GM11168 (cell line): ENCODE measurements around the gene NOS1AP.

Source experiments
- in situ Hi-C: fragments of 300-500 bp; cut with MboI; formaldehyde crosslinking; loops from one replicate; pipeline ENCODE4 v1.12.0; 2022; ENCODE audit warnings: low sequenced_read_pairs; ENCODE audit not compliant: unreplicated experiment

Gene NOS1AP

DNA sequence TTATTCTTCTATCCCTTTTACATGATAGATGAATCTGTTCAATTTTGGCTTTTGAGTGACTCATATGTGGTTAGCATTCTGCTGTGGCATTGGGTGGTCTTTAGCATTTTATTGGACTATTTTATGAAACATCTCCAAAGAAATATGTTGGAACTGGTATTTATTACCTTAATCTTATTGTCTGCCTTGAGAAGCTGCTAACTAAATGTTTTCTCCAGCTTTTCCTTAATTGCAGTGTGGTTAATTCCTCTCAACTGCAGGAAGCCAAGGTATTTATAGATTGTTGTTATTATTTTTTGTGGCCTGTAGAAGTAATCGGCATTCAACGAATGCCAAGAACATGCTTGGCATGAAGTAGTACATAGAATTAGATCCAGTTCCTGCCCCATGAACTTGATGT, 64.1 kb downstream of the NOS1AP start:
- in situ Hi-C loops: no loop called here

DNA sequence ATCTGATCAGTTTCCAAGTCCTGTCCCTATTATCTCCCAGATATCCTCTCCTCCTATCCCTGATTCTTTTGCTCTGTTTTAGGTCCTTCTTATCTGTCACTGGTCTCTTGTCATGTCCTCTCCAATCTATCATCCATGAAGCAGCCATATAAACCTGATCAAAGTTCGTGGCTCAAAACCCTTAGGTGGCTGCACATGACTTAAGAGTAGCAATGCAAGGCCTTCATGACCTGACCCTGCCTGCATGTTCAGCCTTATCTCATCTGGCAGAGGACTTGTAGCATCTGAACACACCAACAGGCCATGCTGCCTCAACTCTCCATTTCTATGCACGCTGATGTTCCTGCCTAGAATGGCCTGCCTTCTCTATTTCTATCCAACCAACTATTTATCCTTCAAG, 65.2 kb downstream of the NOS1AP start:
- in situ Hi-C loops: no loop called here

- in situ Hi-C loops: no loop called here
These were observed 65.8 kb downstream of the NOS1AP start for GRCh38 chr1:162135271-162135775.

DNA sequence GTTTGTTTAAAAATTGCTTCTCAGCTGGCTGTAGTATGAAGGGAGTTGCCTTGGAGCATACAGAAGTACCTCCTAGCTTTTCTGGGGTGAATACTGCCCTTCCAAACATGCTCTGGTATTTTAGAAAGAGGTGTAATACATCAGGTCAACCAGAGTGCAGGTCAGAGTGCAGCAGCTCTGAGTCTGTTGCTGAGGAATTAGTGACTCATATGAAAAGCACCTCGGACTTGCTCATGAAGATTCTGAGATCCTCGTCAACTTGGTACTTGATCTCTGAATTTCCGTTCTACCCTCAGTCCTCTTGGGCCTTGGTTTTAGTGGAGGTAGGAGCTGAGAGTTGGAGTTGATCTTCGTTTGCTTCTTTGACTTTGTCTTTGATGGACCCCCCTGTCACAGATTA, 67.3 kb downstream of the NOS1AP start:
- in situ Hi-C loops: no loop called here

DNA sequence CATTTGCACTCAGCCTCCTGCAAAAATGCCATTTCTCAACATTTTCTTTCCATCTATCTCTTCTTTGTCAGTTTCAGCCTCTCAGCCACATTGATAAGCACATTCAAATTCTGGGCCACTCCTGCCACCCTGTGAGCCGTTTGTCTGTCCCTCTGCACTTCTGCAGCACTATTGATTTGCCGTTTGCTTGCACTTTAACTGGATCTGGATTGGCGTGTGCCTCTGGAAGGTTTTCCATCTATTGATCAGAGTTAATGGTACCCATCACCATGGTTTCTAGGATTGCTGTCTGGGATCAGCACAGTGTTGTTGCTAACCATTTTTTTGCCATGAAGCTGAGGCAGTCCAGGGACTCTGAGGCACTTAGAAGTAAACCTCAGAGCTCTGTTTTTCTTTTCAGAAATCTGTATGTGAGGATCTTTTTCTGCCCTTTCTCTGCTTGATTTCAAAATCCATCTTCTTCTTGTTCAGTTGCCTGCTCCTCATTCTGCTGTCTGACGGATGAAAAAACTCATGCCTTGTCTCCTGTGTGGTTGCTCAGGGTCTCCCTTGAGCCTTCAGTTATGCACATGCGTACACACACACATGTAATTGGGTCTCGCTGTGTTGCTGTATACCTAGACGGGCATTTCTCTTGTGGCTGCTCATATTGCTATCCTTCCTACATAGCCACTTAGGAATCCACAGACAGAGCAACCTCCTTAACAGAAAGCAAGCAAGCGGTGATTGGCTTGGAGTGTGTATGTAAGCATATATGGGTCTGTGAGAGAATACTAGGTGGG, 67.9 kb downstream of the NOS1AP start:
- in situ Hi-C loops: no loop called here

DNA sequence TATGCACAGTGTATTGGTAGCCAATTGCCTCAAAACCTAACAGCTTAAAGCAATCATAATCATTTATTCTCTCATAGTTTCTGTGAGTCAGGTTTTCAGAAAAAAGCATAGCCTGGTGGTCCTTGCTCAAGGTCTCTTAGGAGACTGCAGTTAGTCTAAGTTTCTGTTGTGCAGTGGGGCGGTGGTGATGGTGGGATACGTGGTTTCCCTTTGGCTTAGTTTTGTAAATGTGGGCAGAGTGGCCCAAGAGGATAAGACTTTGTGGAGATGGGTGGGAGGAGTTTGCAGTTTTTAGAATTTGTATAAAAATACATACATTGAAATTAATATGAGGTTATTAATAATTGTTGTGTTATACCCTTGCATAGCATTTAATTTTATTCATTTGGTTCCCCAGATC, 68.6 kb downstream of the NOS1AP start:
- in situ Hi-C loops: no loop called here

GRCh38 chr1:162138599-162139181, 69.2 kb downstream of the NOS1AP start:
- in situ Hi-C loops: no loop called here

DNA sequence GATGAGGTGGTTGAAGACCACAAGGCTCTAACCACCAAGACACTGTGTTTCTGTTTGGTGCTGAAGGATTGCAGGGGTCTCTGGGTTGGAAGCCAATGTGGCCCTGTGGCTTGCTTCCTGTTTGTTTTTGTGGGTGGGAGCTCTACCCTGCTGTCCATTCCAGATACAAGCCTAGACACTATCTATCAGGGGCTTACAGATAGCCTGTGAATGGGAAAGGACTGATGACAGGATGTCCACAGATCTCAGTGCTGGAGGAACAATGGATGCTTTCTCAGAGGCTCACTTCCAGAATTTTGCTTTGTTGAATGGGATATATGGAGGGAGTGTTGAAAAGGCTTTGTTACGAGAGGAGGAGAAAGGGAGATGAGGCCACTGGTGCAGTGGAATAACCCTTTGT, 69.7 kb downstream of the NOS1AP start:
- in situ Hi-C loops: no loop called here

GRCh38 chr1:162141281-162142054, 72.0 kb downstream of the NOS1AP start:
- in situ Hi-C loops: no loop called here

GRCh38 chr1:162142968-162143367, 73.5 kb downstream of the NOS1AP start:
- in situ Hi-C loops: no loop called here

DNA sequence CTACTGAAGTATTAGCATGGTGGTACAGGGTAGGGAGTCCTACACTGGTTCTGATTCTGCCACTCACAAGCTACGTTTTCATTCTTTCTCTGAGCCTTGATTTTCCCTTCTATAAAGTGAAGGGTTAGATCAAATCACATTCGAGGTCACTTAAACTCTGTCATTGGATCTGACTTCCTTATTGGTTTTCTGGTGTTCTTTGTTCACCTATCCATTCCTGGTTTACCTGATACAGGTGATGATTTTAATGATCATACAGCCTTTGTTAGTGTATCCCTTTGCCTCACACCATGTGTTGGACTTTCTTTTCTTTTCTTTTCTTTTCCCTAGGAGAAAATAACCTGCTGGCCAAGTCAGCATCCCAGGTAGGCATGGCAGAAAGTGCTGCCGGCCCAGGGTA, 74.8 kb downstream of the NOS1AP start:
- in situ Hi-C loops: no loop called here

- in situ Hi-C loops: no loop called here
These were observed 75.4 kb downstream of the NOS1AP start for GRCh38 chr1:162144853-162145252.

DNA sequence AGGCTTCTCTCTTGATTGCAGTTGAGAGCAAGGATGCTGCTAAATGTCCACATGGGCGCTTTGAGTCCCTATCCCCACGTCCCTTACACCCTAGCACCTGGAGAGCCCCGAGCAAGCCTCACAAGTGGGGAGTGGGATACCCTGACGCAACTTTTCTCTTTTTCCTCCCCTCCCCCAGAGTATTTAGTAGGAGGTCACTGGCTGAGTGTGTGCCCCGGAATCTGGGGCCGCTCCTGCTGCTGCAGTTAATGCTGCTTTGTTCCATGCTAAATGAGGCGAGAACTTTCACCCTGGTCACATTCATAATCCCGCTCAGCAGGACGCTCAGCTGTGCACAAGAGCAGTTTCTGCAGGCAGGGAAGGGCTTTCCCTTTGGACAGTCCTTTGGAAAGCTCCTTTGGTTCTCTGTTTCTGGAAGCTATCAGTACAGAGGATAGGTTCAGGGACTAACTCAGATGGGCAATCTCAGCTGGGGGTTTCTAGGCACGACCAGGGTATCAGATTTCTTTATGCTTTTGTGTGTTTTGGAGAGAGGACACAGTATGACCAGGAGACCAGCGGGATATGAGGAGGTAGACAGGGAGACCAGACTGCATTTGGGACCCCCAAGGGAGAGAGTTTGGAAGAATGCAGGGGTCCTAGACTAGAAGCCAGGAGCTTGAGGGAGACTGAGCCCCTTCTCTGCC, 75.9 kb downstream of the NOS1AP start:
- in situ Hi-C loops: no loop called here

DNA sequence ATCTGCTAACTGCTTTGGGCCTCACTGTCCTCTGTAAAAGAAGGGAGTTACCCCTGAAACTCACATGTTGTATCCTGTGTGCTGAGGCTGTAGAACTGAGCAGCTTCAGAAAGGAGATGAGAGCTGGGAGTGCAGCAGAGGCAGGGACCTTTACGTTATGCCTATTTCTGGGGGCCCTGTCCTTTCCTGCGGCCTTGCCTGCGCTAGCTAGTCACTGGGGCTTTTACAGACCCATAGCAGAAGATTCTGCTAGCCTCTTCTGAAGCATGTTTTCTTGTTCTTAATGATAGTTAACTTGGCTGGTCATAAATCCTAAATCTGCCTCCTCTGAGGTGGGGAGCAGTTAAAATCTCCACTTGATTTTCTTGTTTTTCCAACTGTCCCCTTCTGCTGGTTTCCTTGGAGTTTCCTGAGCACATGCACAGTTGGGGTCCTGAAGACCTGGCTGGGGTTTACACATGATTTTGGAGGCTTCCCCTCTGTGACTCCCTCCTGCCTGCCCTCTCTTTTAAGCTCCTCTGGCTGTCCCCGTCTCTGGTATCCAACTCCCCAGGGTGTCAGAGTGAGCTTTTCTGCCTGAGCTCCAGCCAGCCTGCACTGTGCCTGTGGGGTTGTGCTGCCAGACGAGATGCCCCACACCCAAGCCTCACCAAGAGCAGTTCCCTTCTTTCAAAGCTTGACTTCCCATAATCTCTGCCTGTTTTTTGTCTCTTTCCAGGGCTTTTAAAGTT, 76.6 kb downstream of the NOS1AP start:
- in situ Hi-C loops: no loop called here

DNA sequence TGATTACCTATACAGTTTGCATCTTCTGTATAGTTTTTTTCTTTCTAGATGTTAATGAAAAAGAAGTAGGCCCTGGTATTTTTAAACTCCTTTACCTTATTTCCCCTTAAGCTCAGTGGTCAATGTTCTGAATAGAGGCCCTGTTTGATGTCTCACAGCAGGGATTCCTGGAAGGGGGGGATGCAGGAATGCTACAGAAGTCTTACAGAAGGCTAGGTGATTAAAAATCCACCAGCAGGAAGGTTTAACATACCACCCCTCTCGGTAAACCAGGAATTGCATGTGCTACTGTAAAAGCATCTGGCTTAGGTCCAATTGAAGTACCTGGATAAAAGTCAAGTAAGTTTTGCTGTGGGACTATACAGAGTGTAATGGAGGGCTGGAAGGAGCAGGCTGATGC, 78.3 kb downstream of the NOS1AP start:
- in situ Hi-C loops: no loop called here

- in situ Hi-C loops: no loop called here
These were observed 80.6 kb downstream of the NOS1AP start for GRCh38 chr1:162150112-162150511.

DNA sequence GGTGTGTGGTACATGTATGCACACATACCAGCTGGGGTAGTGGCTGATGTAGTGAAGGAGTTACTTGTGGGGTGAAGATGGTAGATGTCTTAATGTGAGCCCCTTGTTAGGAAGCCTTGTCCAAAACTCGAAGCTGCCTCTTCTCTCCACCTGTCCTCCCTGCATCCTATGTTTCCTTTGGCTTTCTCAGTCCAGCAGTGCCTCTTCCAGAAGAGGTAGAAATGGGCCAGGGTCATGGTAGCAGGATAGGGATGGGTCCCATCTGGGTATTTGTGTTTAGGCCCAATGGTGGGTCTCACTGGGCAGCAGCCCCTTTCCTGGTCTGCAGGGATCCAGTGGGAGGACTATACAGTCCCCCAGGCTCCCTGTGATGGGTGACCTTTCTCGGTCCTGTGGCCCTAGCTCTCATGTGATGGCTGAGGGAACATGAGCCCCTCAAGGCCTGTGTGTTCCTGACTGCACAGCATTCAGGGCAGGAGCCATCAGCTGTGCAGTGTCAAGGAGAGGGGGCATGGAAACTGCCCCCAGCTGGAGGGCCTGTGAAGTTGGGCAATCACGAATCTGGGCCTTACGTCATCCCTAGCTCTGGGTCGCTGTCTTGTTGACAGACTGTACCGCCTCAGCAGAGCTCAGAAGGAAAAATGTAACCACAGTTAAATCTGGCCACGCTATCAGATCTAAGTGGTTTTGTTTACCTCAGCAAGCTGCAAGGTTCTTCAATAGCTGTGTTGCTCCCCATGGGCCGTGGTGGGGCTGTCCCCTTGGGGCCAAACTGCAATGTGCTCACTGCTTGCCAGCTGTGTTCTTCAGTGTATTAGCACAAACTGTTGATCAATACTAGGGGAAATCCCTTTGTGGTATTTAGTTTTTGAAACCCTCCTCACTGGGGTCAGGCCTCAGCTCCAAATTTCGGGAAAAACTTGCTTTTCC, 82.7 kb downstream of the NOS1AP start:
- in situ Hi-C loops: no loop called here

DNA sequence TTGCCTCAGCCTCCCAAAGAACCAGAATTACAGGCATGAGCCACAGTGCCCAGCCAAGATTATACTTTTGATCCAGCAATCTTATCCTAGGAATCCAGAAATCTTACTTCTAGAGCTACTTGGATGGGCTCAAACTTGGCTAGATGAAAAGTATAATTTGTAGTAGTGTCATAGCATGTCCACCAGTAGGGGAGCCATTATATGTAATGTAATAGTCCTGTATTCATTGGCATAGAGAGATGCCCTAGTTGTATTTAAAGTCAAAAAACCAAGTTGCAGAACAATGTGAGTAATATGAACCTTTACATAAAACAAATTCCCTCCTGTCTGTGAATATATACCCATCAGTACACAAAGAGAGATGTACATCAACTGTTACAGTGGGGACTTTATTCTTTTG, 83.9 kb downstream of the NOS1AP start:
- in situ Hi-C loops: no loop called here

DNA sequence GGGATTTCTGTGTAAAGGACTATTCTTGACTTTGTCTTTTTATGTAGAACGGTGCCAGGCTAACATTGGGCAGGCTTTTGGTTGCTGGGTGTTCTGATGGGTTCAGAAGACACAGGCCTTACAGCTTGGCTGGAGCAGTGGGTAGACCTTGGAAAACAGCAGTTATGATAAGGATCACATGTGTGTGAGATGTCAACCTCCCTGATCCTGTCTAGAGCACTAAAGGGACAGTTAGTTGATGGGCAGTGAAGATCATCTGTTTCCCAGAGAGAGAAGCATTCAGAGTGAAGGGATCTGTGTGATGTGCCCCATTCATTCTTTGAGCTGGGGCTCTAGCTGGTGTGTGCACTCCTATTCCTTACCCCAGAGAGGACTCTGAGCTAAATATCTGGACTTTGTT, 88.0 kb downstream of the NOS1AP start:
- in situ Hi-C loops: no loop called here
